WI38 (cell line): Measurements from ENCODE around the gene LRMDA.
"Not testable (repeated sequence)": the region's sequence is repeated elsewhere in the genome, so short reads cannot be mapped to it uniquely, and the experiment has no call there.

Experiments used
- H3K4me3 ChIP-seq: 2 replicates; pipeline ENCODE4 v1.5.1; 2011; ENCODE audit warnings: low read depth, mild to moderate bottlenecking, control low read depth, low read length
- TF ChIP-seq, protein P1 (sequence below): IDR thresholded peaks from 2 replicates; pipeline ENCODE4 v1.5.1; 2012; ENCODE audit warnings: low read depth, mild to moderate bottlenecking, control low read depth, low read length

The LRMDA gene

DNA sequence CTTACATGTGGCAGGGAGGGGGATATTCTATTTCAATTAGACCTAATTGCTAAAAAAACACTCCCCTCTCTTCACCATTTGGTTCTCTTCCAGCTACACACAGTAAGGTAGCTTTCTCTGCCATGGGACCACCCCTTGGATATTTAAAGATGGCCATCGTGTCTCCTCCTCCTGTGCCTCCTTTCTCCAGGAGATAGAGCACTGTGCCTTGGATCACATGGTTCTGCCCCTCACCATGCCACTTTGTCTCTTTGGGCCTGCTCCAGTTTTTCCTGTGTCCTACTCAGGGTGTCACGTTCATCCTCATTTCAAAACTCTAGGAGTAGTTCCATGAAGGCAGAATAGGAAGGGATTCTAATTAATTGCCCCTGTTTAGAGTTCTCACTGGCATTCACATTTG lies 1146.0 kb downstream of the LRMDA start:
- no peak overlapping the region for H3K4me3 ChIP-seq
- TF ChIP-seq, protein P1, sequence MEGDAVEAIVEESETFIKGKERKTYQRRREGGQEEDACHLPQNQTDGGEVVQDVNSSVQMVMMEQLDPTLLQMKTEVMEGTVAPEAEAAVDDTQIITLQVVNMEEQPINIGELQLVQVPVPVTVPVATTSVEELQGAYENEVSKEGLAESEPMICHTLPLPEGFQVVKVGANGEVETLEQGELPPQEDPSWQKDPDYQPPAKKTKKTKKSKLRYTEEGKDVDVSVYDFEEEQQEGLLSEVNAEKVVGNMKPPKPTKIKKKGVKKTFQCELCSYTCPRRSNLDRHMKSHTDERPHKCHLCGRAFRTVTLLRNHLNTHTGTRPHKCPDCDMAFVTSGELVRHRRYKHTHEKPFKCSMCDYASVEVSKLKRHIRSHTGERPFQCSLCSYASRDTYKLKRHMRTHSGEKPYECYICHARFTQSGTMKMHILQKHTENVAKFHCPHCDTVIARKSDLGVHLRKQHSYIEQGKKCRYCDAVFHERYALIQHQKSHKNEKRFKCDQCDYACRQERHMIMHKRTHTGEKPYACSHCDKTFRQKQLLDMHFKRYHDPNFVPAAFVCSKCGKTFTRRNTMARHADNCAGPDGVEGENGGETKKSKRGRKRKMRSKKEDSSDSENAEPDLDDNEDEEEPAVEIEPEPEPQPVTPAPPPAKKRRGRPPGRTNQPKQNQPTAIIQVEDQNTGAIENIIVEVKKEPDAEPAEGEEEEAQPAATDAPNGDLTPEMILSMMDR = no peak

GRCh38 chr10:76581506-76582256 lies 1150.3 kb downstream of the LRMDA start:
- TF ChIP-seq, protein P1 = no peak
- H3K4me3 ChIP-seq = no peak overlapping the region

GRCh38 chr10:76582531-76582930 lies 1151.1 kb downstream of the LRMDA start:
- TF ChIP-seq, protein P1 = no peak
- H3K4me3 ChIP-seq = no peak overlapping the region

GRCh38 chr10:76583711-76584161 lies 1152.3 kb downstream of the LRMDA start:
- TF ChIP-seq, protein P1 = no peak
- no peak overlapping the region for H3K4me3 ChIP-seq

DNA sequence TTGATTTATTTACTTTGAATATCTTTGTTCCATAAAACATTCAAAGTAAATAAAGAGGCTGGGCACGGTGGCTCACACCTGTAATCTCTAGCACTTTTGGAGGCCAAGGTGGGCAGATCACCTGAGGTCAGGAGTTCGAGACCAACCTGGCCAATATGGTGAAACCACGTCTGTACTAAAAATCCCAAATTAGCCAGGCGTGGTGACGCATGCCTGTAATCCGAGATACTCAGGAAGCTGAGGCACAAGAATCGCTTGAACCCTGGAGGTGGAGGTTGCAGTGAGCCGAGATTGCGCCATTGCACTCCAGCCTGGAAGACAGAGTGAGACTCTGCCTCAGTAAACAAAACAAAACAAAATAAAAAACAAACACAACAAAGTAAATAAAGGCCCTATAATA lies 1153.0 kb downstream of the LRMDA start:
- H3K4me3 ChIP-seq = not testable (repeated sequence)
